Measurements from ENCODE around the gene FNBP1. TPM values are rescaled to one million over a fixed set of nuclear protein-coding genes. Genes with fewer than 3 reads are reported as not detected.
"Not testable (repeated sequence)": the region's sequence is repeated elsewhere in the genome, so short reads cannot be mapped to it uniquely, and the experiment has no call there.

Gene FNBP1
- total RNA-seq, 4 donors from 2014 or later: 13.3 to 30.0 (median 17.9) TPM

DNA sequence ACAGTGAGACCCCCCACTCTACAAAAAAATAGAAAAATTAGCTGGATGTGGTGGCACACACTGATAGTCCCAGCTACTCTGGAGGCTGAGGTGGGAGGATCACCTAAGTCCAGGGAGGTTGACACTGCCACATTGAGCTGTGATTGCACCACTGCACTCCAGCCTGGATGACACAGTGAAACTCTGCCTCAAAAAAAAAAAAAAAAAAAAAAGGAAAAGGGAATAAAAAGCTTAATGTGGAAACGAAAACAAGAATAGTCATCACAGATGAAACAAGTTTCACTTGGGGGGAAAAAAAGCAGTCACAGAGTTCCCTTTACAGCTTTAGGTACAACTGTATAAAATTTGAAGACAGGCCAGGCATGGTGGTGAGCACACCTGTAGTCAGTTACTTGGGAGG is 84.2 kb downstream of the FNBP1 start:
- peaks cover 0 to 23% of the 10 kb centered on the region in 2 donors for H3K36me3 ChIP-seq
- DNase-seq (no peak), ATAC-seq (no peak)
- H3K27me3 ChIP-seq: no peaks in the 10 kb centered on the region
- no peaks in the 10 kb centered on the region for H3K4me1 ChIP-seq
- no peak overlapping the region for H3K4me3 ChIP-seq
- intact Hi-C loops (cut with DNase I; ENCODE audit: low total_unique reads): no loop called here
- H3K9me3 ChIP-seq: no peaks in the 10 kb centered on the region
- in situ Hi-C loops (cut with MboI; ENCODE audit: low sequenced_read_pairs in 4 of 4): no loop called here
- H3K27ac ChIP-seq: no peak overlapping the region
- no peak for TF ChIP-seq POLR2A (IDR thresholded peaks at IDR 0.05)

DNA sequence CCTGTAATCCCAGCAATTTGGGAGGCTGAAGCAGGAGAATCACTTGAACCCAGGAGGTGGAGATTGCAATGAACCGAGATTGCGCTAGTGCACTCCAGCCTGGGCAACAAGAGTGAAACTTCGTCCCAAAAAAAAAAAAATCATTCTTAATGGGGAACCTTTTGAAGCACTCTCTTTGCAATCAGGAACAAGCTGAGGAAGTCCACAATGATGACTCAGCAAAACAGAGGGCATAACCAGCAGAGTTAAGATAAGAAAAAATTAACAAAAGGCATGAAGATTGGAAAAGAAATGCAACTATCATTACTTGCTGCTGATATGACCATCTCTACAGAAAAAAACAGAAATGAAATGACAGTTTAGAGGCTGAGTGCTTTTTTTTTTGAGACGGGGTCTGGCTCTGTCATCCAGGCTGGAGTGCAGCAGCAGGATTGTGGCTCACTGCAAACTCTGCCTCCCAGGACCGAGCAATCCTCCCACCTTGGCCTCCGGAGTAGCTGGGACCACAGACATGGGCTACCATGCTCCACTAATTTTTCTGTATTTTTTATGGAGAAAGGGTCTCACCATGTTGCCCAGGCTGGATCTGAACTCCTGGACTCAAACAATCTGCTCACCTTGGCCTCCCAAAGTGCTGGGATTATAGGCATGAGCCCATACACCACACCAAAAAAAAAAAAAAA is 88.0 kb downstream of the FNBP1 start:
- peaks cover 0 to 37% of the 10 kb centered on the region in 2 donors for H3K36me3 ChIP-seq
- no peaks in the 10 kb centered on the region for H3K27me3 ChIP-seq
- ATAC-seq (no peak), DNase-seq (no peak)
- H3K4me1 ChIP-seq: no peaks in the 10 kb centered on the region
- no peak overlapping the region for H3K27ac ChIP-seq
- in situ Hi-C loops (cut with MboI; ENCODE audit: low sequenced_read_pairs in 4 of 4) (no loop called here), intact Hi-C loops (cut with DNase I; ENCODE audit: low total_unique reads) (no loop called here)
- no peaks in the 10 kb centered on the region for H3K9me3 ChIP-seq
- H3K4me3 ChIP-seq: no peak overlapping the region
- no peak for TF ChIP-seq POLR2A (IDR thresholded peaks at IDR 0.05)
- TF ChIP-seq, protein P1, sequence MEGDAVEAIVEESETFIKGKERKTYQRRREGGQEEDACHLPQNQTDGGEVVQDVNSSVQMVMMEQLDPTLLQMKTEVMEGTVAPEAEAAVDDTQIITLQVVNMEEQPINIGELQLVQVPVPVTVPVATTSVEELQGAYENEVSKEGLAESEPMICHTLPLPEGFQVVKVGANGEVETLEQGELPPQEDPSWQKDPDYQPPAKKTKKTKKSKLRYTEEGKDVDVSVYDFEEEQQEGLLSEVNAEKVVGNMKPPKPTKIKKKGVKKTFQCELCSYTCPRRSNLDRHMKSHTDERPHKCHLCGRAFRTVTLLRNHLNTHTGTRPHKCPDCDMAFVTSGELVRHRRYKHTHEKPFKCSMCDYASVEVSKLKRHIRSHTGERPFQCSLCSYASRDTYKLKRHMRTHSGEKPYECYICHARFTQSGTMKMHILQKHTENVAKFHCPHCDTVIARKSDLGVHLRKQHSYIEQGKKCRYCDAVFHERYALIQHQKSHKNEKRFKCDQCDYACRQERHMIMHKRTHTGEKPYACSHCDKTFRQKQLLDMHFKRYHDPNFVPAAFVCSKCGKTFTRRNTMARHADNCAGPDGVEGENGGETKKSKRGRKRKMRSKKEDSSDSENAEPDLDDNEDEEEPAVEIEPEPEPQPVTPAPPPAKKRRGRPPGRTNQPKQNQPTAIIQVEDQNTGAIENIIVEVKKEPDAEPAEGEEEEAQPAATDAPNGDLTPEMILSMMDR (IDR thresholded peaks at IDR 0.05 in 4 of 5, conservative IDR thresholded peaks at IDR 0.05 in 1 of 5): no peak

DNA sequence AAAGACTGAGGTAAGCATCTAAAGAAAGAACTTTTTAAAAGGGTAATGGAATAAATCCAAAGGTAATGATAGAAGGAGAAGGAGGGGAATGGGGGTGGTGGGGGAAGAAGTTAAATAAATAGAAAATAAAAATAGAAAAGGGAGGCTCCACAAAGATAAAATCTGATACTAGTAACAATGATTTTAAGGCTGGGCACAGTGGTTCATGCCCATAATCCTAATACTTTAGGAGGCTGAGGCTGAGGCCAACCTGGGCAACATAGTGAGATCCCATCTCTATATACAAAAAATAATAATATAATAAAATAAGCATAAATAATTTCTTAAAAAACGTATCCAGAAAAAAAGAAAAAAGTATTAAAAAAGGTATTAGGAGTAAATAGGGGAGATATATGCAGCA is 89.3 kb downstream of the FNBP1 start:
- intact Hi-C loops (cut with DNase I; ENCODE audit: low total_unique reads) (no loop called here), in situ Hi-C loops (cut with MboI; ENCODE audit: low sequenced_read_pairs in 4 of 4) (no loop called here)
- Histone ChIP-seq H3K9me3 (no peaks in the 10 kb centered on the region), H3K4me3 (no peak overlapping the region), H3K27ac (no peak overlapping the region), H3K36me3 (peaks cover 0 to 37% of the 10 kb centered on the region in 2 donors), H3K27me3 (no peaks in the 10 kb centered on the region), H3K4me1 (no peaks in the 10 kb centered on the region)
- no peak for TF ChIP-seq POLR2A (IDR thresholded peaks at IDR 0.05)
- TF ChIP-seq, protein P1 (IDR thresholded peaks at IDR 0.05 in 4 of 5, conservative IDR thresholded peaks at IDR 0.05 in 1 of 5): no peak
- ATAC-seq: no peak
- no peak for DNase-seq

DNA sequence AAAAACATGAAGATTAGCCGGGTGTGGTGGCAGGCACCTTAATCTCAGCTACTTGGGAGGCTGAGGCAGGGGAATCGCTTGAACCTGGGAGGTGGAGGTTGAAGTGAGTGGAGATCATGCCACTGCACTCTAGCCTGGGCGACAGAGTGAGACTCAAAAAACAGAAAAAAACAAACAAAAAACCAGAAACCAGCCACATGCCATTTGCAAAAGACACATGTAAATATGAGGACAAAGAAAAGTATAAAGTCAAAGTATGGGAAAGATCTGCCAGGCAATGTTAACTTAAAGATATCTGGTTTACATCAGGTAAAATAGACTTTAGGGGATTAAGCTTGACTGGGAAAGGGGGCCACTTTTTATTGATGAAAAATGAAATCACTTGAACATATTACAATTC is 90.7 kb downstream of the FNBP1 start:
- ATAC-seq (no peak), DNase-seq (no peak)
- Histone ChIP-seq H3K9me3 (no peaks in the 10 kb centered on the region), H3K4me1 (no peaks in the 10 kb centered on the region), H3K27ac (no peak overlapping the region), H3K4me3 (no peak overlapping the region), H3K36me3 (peaks cover 0 to 30% of the 10 kb centered on the region in 2 donors), H3K27me3 (no peaks in the 10 kb centered on the region)
- TF ChIP-seq POLR2A (IDR thresholded peaks at IDR 0.05): no peak
- TF ChIP-seq, protein P1 (IDR thresholded peaks at IDR 0.05 in 4 of 5, conservative IDR thresholded peaks at IDR 0.05 in 1 of 5): no peak
- intact Hi-C loops (cut with DNase I; ENCODE audit: low total_unique reads) (no loop called here), in situ Hi-C loops (cut with MboI; ENCODE audit: low sequenced_read_pairs in 4 of 4) (no loop called here)

DNA sequence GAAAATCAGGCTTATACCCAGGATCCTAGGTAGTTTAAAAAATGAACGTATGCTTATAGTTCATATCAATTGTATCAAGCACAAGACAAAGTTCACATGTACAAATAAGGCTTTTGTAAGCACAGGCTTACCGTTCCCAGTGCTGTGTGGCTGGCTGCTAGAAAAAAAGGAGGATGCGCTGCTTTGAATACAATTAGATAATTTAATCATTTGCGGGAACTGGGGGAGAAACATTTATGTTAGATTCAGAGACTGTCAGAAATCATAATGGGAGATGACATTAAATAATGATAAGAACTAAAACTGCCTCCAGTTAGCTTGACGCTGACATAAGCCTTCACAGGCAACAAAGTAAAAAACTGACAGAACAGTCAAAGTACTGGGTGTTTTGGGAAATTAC is 93.2 kb downstream of the FNBP1 start:
- in situ Hi-C loops (cut with MboI; ENCODE audit: low sequenced_read_pairs in 4 of 4) (no loop called here), intact Hi-C loops (cut with DNase I; ENCODE audit: low total_unique reads) (no loop called here)
- Histone ChIP-seq H3K36me3 (peaks cover 0 to 14% of the 10 kb centered on the region in 2 donors), H3K9me3 (no peaks in the 10 kb centered on the region), H3K27ac (no peak overlapping the region), H3K4me1 (peaks cover 0 to 4% of the 10 kb centered on the region in 2 donors), H3K27me3 (no peaks in the 10 kb centered on the region), H3K4me3 (no peak overlapping the region)
- DNase-seq (no peak), ATAC-seq (no peak)
- TF ChIP-seq, protein P1 (IDR thresholded peaks at IDR 0.05 in 4 of 5, conservative IDR thresholded peaks at IDR 0.05 in 1 of 5): no peak
- TF ChIP-seq POLR2A (IDR thresholded peaks at IDR 0.05): no peak

DNA sequence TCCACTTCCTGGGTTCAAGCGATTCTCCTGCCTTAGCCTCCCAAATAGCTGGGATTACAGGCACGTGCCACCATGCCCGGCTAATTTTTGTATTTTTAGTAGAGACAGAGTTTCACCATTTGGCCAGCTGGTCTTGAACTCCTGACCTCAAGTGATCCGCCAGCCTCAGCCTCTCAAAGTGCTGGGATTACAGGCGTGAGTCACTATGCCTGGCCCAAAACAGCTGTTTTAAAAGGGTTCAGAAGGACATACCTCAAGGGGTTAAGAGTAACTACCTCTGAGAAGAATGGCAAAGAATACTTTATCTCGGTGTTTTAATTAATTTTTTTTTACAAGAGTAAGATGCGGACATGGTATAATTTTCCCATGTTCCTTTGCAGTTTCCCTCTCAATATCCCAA is 94.4 kb downstream of the FNBP1 start:
- intact Hi-C loops (cut with DNase I; ENCODE audit: low total_unique reads); ATAC-seq; H3K27me3 ChIP-seq; DNase-seq; H3K27ac ChIP-seq; H3K4me1 ChIP-seq; H3K9me3 ChIP-seq; in situ Hi-C loops (cut with MboI; ENCODE audit: low sequenced_read_pairs in 4 of 4); H3K4me3 ChIP-seq: not testable (repeated sequence)
- peaks cover 0 to 14% of the 10 kb centered on the region in 2 donors for H3K36me3 ChIP-seq
